IPS-NIHi11 (cell line): Measurements from ENCODE around the gene NCOA3.

Experiments used
- DNase-seq: peaks from one replicate; pipeline ENCODE4 v3.0.0; 2012; ENCODE audit warnings: mixed read lengths, low spot score

NCOA3 gene

GRCh38 chr20:47638851-47639250 is 137.2 kb downstream of the NCOA3 start:
- no peak for DNase-seq

DNA sequence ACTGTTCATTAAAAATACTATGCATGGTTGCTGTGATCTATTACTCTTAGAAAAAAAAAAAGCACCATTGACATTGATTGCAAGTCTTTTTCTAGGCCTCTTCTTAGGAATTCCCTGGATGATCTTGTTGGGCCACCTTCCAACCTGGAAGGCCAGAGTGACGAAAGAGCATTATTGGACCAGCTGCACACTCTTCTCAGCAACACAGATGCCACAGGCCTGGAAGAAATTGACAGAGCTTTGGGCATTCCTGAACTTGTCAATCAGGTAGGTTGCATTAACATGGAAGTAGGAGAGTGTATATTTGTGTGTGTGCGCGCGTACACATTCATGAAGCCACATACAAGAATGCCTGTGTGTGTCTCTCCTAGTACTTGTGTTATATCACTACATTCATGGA is 140.4 kb downstream of the NCOA3 start:
- DNase-seq = no peak

- DNase-seq = no peak
These were observed 140.9 kb downstream of the NCOA3 start for GRCh38 chr20:47642624-47643023.

GRCh38 chr20:47645632-47646031 is 143.9 kb downstream of the NCOA3 start:
- DNase-seq = no peak

DNA sequence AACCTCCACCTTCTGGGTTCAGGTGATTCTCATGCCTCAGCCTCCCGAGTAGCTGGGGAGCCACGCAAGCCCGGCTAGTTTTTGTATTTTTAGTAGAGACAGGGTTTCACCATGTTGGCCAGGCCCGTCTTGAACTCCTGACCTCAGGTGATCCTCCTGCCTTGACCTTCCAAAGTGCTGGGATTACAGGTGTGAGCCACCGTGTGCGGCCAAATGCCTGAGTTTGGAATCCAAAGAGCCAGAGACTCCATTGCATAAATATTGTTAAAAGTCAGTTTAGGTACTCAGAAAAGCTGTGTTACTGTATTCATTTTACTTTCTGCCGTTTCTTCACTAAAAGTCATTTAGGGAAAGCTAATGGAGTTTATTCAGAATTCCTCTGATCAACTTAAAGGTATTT is 146.3 kb downstream of the NCOA3 start:
- no peak for DNase-seq

- DNase-seq = peak; percentile 52
These were observed 147.3 kb downstream of the NCOA3 start for GRCh38 chr20:47648943-47649342.

DNA sequence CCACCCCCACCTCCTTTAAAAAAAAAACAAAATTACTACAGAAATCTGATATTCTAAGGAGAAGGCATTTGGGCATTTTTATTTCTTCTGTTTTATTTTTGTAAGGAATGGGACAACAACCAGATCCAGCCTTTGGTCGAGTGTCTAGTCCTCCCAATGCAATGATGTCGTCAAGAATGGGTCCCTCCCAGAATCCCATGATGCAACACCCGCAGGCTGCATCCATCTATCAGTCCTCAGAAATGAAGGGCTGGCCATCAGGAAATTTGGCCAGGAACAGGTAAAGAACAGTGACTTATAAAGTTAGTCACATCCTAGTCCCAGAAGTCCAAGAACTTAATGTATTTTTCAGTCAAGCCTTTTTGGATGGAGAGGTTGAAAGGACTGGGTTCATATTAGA is 150.6 kb downstream of the NCOA3 start:
- DNase-seq = no peak

GRCh38 chr20:47652794-47653193 is 151.1 kb downstream of the NCOA3 start:
- no peak for DNase-seq

DNA sequence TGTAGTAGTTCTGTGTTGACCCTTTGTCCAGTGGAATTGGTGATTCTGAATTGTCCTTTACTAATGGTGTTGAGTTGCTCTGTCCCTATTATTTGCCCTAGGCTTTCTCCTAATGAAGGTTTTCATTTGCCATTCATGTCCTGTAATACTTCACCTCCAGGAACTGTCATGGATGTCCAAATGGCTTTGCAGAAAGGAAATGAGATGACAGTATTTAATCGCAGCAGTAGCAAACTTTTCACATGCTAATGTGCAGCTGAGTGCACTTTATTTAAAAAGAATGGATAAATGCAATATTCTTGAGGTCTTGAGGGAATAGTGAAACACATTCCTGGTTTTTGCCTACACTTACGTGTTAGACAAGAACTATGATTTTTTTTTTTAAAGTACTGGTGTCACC is 152.2 kb downstream of the NCOA3 start:
- no peak for DNase-seq

DNA sequence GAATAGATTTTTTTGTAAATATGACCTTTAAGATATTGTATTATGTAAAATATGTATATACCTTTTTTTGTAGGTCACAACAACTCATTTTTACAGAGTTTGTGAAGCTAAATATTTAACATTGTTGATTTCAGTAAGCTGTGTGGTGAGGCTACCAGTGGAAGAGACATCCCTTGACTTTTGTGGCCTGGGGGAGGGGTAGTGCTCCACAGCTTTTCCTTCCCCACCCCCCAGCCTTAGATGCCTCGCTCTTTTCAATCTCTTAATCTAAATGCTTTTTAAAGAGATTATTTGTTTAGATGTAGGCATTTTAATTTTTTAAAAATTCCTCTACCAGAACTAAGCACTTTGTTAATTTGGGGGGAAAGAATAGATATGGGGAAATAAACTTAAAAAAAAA is 152.7 kb downstream of the NCOA3 start:
- DNase-seq = no peak

GRCh38 chr20:47655635-47656034 is 153.9 kb downstream of the NCOA3 start:
- no peak for DNase-seq

DNA sequence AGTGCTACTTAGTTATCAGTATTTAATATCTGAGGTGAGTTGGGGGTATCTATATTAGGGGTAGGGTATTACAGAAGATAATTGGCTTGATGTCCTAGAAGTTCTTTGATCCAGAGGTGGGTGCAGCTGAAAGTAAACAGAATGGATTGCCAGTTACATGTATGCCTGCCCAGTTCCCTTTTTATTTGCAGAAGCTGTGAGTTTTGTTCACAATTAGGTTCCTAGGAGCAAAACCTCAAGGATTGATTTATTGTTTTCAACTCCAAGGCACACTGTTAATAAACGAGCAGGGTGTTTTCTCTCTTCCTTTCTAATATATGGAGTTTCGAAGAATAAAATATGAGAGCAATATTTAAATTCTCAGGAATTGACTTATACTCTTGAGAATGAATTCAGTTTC is 154.6 kb downstream of the NCOA3 start:
- DNase-seq = no peak

DNA sequence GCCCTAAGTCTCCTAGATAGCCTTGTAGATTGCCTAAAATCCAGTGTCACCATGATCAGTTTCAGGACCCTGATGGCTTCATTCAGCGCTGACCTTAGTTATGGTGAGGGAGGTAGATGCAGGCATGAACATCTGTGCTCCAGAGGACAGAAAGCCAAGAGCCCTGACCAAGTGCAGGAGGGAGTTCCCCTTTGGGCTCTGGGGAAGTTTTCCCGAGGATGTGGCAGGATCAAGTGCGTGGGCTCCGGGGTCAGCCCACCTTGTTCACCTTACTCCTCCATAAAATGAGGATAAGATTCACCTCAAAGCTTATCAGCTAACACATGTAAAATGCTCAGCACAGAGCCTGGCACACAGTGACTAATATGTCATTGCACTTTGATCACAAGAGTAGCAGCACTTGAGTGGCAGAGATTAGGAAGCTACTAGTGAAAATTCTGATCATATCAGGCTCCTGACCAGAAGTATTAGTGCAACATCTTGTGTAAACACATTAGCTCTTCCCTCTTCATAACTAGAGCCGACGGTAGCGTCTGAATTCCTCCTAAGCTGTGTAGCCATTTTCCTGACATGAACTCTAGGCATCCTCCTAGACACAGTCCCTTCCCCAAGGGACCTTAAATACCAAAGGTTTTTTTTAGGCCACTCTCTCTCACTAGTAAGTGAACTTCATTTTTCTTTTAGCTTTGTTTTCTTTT is 158.4 kb downstream of the NCOA3 start:
- DNase-seq = no peak

GRCh38 chr20:47660602-47660905 is 158.9 kb downstream of the NCOA3 start:
- DNase-seq = no peak

DNA sequence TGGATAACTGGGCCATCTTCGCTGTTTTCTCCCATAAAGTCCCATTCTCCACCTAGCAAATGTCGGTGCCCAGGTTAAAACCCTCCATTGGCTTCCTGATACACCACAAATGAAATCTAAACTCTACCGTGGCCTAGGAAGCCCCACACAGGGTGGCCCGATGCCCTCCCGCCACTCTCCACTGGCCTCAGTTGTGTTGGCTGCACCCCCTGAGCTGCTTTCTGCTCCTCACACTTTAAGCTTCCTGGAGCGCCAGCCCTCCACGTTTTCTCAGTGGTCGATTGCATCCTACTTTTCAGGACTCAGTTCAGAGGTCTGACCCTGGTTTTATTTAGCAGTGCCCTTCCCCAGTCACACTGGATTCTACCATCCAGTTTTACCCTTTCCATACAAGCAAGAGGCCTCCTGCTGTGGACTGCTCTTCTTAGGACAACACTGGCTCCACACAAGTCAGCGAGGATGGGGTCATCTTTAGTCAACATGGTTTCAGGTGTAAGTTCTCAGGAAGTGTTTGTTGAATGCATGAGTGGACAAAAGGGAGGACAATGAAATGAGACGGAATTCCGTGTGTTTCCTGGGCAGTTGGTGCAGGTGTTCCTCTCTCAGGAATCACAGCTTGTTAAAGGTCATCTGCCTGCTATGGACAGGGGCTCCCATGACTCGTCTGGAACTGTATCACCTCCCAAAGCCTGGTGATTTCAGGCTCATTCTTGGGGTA is 159.5 kb downstream of the NCOA3 start:
- DNase-seq = no peak

DNA sequence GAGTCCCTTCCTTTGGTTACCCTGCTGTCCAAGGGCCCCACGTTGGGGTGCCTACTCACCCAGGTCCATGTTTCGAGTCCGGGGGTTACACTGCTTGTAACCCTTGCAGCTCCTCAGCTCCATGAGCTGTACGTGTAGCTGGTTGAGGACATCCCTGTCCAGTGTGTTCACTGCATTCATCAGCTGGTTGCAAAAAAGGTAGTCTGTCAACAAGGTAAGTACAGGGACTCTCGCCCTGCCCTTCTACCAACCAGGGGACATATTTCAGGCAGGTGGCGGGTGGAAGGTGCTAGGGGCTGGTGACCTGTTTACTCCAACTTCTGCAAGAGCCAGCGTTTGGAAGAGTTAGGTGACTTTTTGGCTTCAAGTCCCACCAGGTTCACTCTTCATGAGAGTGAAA is 160.0 kb downstream of the NCOA3 start:
- no peak for DNase-seq

GRCh38 chr20:47662483-47663353 is 161.0 kb downstream of the NCOA3 start:
- DNase-seq = no peak

- DNase-seq = peak; percentile 94
These were observed 161.8 kb downstream of the NCOA3 start for GRCh38 chr20:47663354-47664067.

- DNase-seq = no peak
These were observed 162.4 kb downstream of the NCOA3 start for GRCh38 chr20:47664068-47664437.

DNA sequence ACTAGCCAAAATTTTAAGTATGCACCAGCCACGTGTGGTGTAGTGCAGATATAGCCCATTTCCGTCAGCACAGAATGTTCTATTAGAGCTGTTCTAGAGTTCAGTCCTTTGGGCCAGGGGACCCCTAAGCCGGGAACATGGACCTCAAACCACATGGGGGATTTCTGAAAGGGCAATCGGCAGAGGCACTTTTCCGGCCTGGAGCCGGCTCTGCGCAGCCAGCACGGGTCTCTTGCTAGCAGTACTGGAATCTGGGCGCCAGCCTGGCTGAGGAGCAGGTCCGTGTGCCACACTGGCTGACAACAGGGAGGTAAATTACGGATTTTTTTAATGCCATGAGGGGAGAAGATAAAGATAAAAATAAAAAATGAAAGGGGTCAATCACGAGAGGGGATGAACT is 163.1 kb downstream of the NCOA3 start:
- DNase-seq = no peak

- no peak for DNase-seq
These were observed 163.7 kb downstream of the NCOA3 start for GRCh38 chr20:47665221-47665991.

DNA sequence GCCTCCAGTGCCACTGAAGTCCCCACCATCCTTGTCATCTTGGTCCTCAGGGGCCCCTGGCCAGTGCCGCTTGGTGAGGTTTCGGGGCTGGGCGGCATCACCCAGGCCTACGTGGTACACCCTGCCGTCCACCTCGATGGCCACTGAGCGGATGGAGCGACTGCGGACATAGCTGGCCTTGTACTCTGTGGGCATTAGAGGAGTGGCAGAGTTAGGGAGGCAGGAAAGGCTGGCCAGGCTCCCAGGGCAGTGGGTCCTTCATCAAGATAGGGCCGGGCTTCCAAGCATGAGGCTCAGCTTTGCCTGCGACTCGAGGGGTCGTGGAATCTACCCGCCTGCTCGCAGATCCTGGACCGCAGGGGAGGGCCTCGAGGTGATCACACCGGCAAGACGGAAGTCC is 164.6 kb downstream of the NCOA3 start:
- no peak for DNase-seq
